IMR-90 (cell line): ENCODE data around the gene GORASP1.

Experiments used
- CEBPB ChIP-seq: IDR thresholded peaks from 2 replicates; pipeline ENCODE4 v1.6.1; 2012; ENCODE audit warnings: low read depth, low read length, improper control_type of control experiment
- MAFK ChIP-seq: IDR thresholded peaks from 2 replicates; pipeline ENCODE4 v1.6.1; 2012; ENCODE audit warnings: low read depth, low read length, improper control_type of control experiment
- MXI1 ChIP-seq: IDR thresholded peaks from 2 replicates; pipeline ENCODE4 v1.6.1; 2012; ENCODE audit warnings: low read depth, mild to moderate bottlenecking, low read length, moderate library complexity, borderline replicate concordance
- NFE2L2 ChIP-seq: fragments of 150-350 bp; IDR thresholded peaks from 2 replicates; pipeline ENCODE4 v1.6.1; 2016; ENCODE audit warnings: low read depth, mild to moderate bottlenecking, low read length
- POLR2A ChIP-seq: IDR thresholded peaks from 2 replicates; pipeline ENCODE4 v1.6.1; 2012; ENCODE audit warnings: mild to moderate bottlenecking, low read depth, low read length
- RAD21 ChIP-seq: IDR thresholded peaks from 2 replicates; pipeline ENCODE4 v1.6.1; 2012; ENCODE audit warnings: low read length, improper control_type of control experiment
- RFX5 ChIP-seq: IDR thresholded peaks from 2 replicates; pipeline ENCODE4 v1.8.0; 2012; ENCODE audit warnings: low read depth, mild to moderate bottlenecking, low read length, moderate library complexity
- SMC3 ChIP-seq: fragments of 150-350 bp; IDR thresholded peaks from 2 replicates; pipeline ENCODE4 v1.6.1; 2016; ENCODE audit warnings: low read depth, mild to moderate bottlenecking, antibody characterized with exemption, low read length, moderate library complexity
- TF ChIP-seq, protein P1 (sequence below): fragments of 150-350 bp; IDR thresholded peaks from 2 replicates; pipeline ENCODE4 v1.6.1; 2016; ENCODE audit warnings: low read depth, mild to moderate bottlenecking, low read length, moderate library complexity, borderline replicate concordance
- TF ChIP-seq, protein P2 (sequence below): conservative IDR thresholded peaks from 2 replicates; pipeline ENCODE4 v1.5.1; 2012; ENCODE audit warnings: mild to moderate bottlenecking, low read depth, low read length, improper control_type of control experiment

DNA sequence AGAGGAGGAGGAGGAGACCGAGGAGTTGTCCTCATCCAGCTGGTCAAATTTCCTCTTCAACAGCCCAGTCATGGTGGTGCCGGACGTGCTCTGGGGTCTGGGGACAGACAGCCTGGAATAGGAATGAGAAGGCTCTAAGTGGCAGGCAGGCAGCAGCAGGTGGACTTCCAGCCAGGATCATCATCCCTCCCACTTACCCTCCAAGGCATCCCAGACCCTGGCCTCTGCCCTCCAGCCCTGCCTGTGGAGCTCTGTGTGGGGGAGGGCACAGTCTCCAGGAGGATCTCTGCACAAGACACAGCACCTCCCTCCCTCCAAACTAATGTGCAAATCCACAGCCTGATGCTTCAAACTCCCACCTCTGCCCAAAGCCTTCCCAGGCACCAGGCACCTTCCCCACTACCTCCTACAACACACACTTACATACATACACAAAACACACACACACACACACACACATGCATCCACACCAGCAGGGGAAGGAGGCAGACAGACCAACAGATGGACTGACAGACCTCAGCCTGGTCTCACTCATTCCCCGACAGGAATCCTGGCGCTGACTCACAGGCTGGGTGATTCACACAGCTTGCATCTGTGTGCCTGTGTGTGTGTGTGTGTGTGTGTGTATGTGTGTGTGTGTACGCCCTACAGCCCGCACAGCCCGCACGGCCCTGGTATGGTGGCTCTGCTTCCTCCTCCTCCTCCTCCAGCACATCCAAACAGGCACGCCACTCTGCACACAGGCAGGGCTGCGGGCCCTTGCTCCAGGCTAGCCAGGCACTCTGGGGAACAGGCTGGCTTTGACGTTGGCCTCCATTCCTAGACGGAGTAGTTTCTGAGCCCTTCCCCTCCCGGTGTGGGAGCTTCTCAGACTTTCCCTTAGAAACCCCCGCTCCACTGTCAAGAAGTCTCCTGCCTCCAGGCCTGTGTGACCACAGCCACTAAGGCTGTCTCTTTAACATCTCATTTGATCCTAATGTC lies 39.5 kb upstream of the GORASP1 start:
- TF ChIP-seq SMC3 (0 out of 2 replicates have a peak, but pooled peaks have one; percentile 4), CEBPB (0 out of 2 replicates have a peak, but pooled peaks have one; percentile 17), RFX5 (no peak), POLR2A (peak; percentile 67; the same call in 1 of the 2 replicates), MXI1 (peak; percentile 58; the same call in 1 of the 2 replicates), RAD21 (0 out of 2 replicates have a peak, but pooled peaks have one; percentile 7), NFE2L2 (peak; percentile 54; the same call in 1 of the 2 replicates), MAFK (no peak)
- TF ChIP-seq, protein P1, sequence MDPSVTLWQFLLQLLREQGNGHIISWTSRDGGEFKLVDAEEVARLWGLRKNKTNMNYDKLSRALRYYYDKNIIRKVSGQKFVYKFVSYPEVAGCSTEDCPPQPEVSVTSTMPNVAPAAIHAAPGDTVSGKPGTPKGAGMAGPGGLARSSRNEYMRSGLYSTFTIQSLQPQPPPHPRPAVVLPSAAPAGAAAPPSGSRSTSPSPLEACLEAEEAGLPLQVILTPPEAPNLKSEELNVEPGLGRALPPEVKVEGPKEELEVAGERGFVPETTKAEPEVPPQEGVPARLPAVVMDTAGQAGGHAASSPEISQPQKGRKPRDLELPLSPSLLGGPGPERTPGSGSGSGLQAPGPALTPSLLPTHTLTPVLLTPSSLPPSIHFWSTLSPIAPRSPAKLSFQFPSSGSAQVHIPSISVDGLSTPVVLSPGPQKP, result no peak
- TF ChIP-seq, protein P2, sequence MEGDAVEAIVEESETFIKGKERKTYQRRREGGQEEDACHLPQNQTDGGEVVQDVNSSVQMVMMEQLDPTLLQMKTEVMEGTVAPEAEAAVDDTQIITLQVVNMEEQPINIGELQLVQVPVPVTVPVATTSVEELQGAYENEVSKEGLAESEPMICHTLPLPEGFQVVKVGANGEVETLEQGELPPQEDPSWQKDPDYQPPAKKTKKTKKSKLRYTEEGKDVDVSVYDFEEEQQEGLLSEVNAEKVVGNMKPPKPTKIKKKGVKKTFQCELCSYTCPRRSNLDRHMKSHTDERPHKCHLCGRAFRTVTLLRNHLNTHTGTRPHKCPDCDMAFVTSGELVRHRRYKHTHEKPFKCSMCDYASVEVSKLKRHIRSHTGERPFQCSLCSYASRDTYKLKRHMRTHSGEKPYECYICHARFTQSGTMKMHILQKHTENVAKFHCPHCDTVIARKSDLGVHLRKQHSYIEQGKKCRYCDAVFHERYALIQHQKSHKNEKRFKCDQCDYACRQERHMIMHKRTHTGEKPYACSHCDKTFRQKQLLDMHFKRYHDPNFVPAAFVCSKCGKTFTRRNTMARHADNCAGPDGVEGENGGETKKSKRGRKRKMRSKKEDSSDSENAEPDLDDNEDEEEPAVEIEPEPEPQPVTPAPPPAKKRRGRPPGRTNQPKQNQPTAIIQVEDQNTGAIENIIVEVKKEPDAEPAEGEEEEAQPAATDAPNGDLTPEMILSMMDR, result no peak
